OCI-LY7 (cell line): Measurements from ENCODE around the gene GRID1. TPM values are rescaled to one million over a fixed set of nuclear protein-coding genes. Genes with fewer than 3 reads are reported as not detected.

Experiments
- BruUV-seq: library from RNA; stranded (reverse); fragments of 400-500 nt; replicated peaks from 2 replicates; lab custom pipeline; 2021; lab: Mats Ljungman, UMichigan
- CTCF ChIA-PET: fragments of 300-600 bp; sonication (Branson Sonifier 250); formaldehyde crosslinking; loops from one replicate; lab custom pipeline; 2022; ENCODE audit warnings: antibody characterized with exemption; ENCODE audit not compliant: unreplicated experiment; lab: Charles Lee
- POLR2A ChIA-PET: fragments of 300-600 bp; sonication (Branson Sonifier 250); formaldehyde crosslinking; loops from one replicate; lab custom pipeline; 2022; ENCODE audit warnings: antibody characterized with exemption; lab: Charles Lee
- DNase-seq: peaks from one replicate; pipeline ENCODE4 v3.0.0-alpha.2; 2015; ENCODE audit warnings: low spot score
- H2AFZ ChIP-seq: fragments of 200-600 bp; sonication (generic), shearing (Covaris generic); 2 replicates; pipeline ENCODE4 v1.6.1; 2014; ENCODE audit warnings: mild to moderate bottlenecking, antibody characterized with exemption, low read length, moderate library complexity
- H3K27ac ChIP-seq: fragments of 200-600 bp; sonication (generic); 2 replicates; pipeline ENCODE4 v1.5.1; 2014; ENCODE audit warnings: mixed run types, low read depth, mild to moderate bottlenecking, moderate library complexity, low read length, inconsistent platforms; ENCODE audit not compliant: poor library complexity, severe bottlenecking
- H3K36me3 ChIP-seq: fragments of 200-600 bp; sonication (generic); 2 replicates; pipeline ENCODE4 v1.6.1; 2014; ENCODE audit warnings: mild to moderate bottlenecking, antibody characterized with exemption, low read length, moderate library complexity, mixed read lengths; ENCODE audit not compliant: insufficient read depth
- H3K4me1 ChIP-seq: fragments of 200-600 bp; sonication (generic); 2 replicates; pipeline ENCODE4 v1.5.1; 2014; ENCODE audit warnings: mild to moderate bottlenecking, low read length; ENCODE audit not compliant: insufficient read depth, poor library complexity, severe bottlenecking
- H3K4me2 ChIP-seq: fragments of 200-600 bp; sonication (generic); 2 replicates; pipeline ENCODE4 v1.6.1; 2014; ENCODE audit warnings: mild to moderate bottlenecking, low read length
- H3K4me3 ChIP-seq: fragments of 200-600 bp; sonication (generic); 2 replicates; pipeline ENCODE4 v1.5.1; 2014; ENCODE audit warnings: mild to moderate bottlenecking, low read depth, low read length; ENCODE audit not compliant: poor library complexity, severe bottlenecking
- H3K79me2 ChIP-seq: fragments of 200-600 bp; sonication (generic); 2 replicates; pipeline ENCODE4 v1.6.1; 2016; ENCODE audit warnings: low read depth, mild to moderate bottlenecking, low read length, moderate library complexity, mixed read lengths; ENCODE audit not compliant: insufficient read depth
- H3K9me2 ChIP-seq: fragments of 200-600 bp; sonication (generic); 2 replicates; pipeline ENCODE4 v1.6.1; 2016; ENCODE audit warnings: mild to moderate bottlenecking, low read length, mixed read lengths; ENCODE audit not compliant: insufficient read depth
- H3K9me3 ChIP-seq: fragments of 200-600 bp; sonication (generic); 2 replicates; pipeline ENCODE4 v1.6.1; 2014; ENCODE audit warnings: mild to moderate bottlenecking, mixed run types, low read length, mixed read lengths
- H4K20me1 ChIP-seq: fragments of 200-600 bp; sonication (generic); 2 replicates; pipeline ENCODE4 v1.6.1; 2014; ENCODE audit warnings: mild to moderate bottlenecking, antibody characterized with exemption, low read length, moderate library complexity, mixed read lengths; ENCODE audit not compliant: insufficient read depth
- EZH2phosphoT487 ChIP-seq: fragments of 200-600 bp; sonication (generic); IDR thresholded peaks from 2 replicates; pipeline ENCODE4 v1.6.1; 2018; ENCODE audit warnings: low read depth, borderline replicate concordance, mild to moderate bottlenecking, mixed run types, antibody characterized with exemption, low read length, moderate library complexity, mixed read lengths
- intact Hi-C: fragments of 100-400 bp; cut with micrococcal nuclease; formaldehyde crosslinking; loops from one replicate; pipeline ENCODE4 v1.10.0; 2022; ENCODE audit not compliant: unreplicated experiment
- total RNA-seq, 2 experiments: library from RNA; depleted of rRNA in 1 of 2; stranded (reverse); fragments of >200 nt in 1 of 2; shearing (Covaris generic) in 1 of 2; gene quantifications; 2 replicates each; pipeline ENCODE4 v1.2.3, GENCODE V29; 2014 to 2022
- TF ChIP-seq, protein P1 (sequence below): fragments of 200-600 bp; sonication (generic); conservative IDR thresholded peaks from 2 replicates; pipeline ENCODE4 v1.5.1; 2014; ENCODE audit warnings: mild to moderate bottlenecking, antibody characterized with exemption, low read length, moderate library complexity, mixed read lengths

The GRID1 gene
- total RNA-seq, 2 experiments from 2014 or later, result 1.6 to 3.7 TPM

DNA sequence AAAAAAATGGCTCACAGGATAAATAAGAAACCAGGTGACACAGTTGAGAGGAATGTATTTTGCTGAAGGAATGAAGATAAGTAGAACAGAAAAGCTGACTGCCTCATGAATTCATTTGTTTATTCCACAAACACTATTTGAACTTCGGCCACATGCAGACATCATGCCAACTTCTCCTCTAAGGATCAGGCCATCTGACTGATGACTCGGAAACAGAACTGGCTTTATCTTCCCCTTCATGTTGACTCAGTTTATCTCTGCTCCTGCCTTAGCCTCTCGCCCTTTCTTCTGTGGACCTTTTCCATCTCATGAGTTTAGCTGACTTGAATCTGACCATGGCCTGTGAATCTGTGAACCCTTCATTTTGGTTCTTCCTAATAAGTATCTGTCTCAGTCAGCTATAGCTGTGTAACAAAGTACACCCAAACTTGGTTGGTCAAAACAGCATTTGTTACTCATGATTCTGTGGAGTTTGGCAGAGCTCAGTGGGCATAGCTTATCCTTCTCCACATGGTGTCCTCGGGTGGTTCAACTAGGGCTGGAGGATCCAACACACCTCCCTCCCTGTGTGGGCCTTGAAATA is 44.0 kb upstream of the GRID1 start:
- peak overlapping the region; percentile 95 for H3K27ac ChIP-seq
- peaks cover 9% of the 10 kb centered on the region for H3K36me3 ChIP-seq
- H2AFZ ChIP-seq, result peak overlapping the region; percentile 41; the same call in 1 of the 2 replicates
- peak overlapping the region; percentile 71 for H3K4me2 ChIP-seq
- peaks cover 22% of the 10 kb centered on the region; the same call in 1 of the 2 replicates for H3K9me3 ChIP-seq
- no peaks in the 10 kb centered on the region for H3K9me2 ChIP-seq
- H4K20me1 ChIP-seq, result no peaks in the 10 kb centered on the region
- CTCF ChIA-PET, result interaction anchor here (0.5 to 2.3 kb wide), 6 partner anchors 9 to 173 kb away, joined by 3 to 13 read pairs (median 4); no protein-coding TSS in a partner anchor
- TF ChIP-seq, protein P1, sequence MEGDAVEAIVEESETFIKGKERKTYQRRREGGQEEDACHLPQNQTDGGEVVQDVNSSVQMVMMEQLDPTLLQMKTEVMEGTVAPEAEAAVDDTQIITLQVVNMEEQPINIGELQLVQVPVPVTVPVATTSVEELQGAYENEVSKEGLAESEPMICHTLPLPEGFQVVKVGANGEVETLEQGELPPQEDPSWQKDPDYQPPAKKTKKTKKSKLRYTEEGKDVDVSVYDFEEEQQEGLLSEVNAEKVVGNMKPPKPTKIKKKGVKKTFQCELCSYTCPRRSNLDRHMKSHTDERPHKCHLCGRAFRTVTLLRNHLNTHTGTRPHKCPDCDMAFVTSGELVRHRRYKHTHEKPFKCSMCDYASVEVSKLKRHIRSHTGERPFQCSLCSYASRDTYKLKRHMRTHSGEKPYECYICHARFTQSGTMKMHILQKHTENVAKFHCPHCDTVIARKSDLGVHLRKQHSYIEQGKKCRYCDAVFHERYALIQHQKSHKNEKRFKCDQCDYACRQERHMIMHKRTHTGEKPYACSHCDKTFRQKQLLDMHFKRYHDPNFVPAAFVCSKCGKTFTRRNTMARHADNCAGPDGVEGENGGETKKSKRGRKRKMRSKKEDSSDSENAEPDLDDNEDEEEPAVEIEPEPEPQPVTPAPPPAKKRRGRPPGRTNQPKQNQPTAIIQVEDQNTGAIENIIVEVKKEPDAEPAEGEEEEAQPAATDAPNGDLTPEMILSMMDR, result no peak
- no peak for TF ChIP-seq EZH2phosphoT487
- BruUV-seq, result no TSS peak
- POLR2A ChIA-PET, result interaction anchor here (1.2 to 5.8 kb wide), 9 partner anchors 10 to 174 kb away, joined by 4 to 113 read pairs (median 11); partner anchors contain the start of gene WAPL
- peak overlapping the region; percentile 53 for H3K4me3 ChIP-seq
- intact Hi-C loops, result no loop called here
- DNase-seq, result no peak
- peaks cover 62% of the 10 kb centered on the region for H3K4me1 ChIP-seq
- peaks cover 4% of the 10 kb centered on the region; the same call in 1 of the 2 replicates for H3K79me2 ChIP-seq

DNA sequence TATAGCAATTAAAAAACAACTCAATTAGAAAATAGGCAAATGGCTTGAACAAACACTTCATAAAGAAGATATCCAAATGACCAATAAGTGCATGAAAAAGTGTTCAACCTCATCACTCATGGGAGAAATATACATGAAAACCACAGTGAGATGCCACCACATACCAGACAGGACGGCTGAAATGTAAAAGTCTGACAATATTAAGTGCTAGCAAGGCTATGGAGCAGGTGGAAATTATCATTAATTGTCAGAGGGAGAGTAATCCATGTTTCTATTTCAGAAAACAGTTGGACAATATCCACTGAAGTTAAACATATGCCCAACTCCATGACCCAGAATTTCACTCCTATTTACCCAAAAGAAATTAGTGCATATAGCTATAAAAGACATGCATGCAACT is 42.6 kb upstream of the GRID1 start:
- H3K9me3 ChIP-seq, result peaks cover 22% of the 10 kb centered on the region; the same call in 1 of the 2 replicates
- no peaks in the 10 kb centered on the region for H4K20me1 ChIP-seq
- BruUV-seq, result no TSS peak
- DNase-seq, result no peak
- H3K4me1 ChIP-seq, result peaks cover 47% of the 10 kb centered on the region
- H2AFZ ChIP-seq, result no peak overlapping the region
- TF ChIP-seq EZH2phosphoT487, result no peak
- TF ChIP-seq, protein P1, result no peak
- no peaks in the 10 kb centered on the region for H3K9me2 ChIP-seq
- ChIA-PET POLR2A (interaction anchor here (0.8 to 1.6 kb wide), 4 partner anchors 9 to 18 kb away, joined by 4 to 9 read pairs (median 4); no protein-coding TSS in a partner anchor), CTCF (no interaction called here)
- H3K27ac ChIP-seq, result no peak overlapping the region
- no peak overlapping the region for H3K4me3 ChIP-seq
- intact Hi-C loops, result no loop called here
- peaks cover 9% of the 10 kb centered on the region for H3K36me3 ChIP-seq
- no peak overlapping the region for H3K4me2 ChIP-seq
- H3K79me2 ChIP-seq, result peaks cover 4% of the 10 kb centered on the region; the same call in 1 of the 2 replicates
